HepG2 (cell line): ENCODE measurements around the gene PRKAR1A. TPM values are rescaled to one million over a fixed set of nuclear protein-coding genes. Genes with fewer than 3 reads are reported as not detected.

Source experiments
- HNRNPUL1 ChIP-seq: fragments of 200-400 bp; formaldehyde crosslinking; IDR thresholded peaks from 2 replicates; pipeline ENCODE4 v1.6.1; 2017; ENCODE audit warnings: low read depth, mild to moderate bottlenecking, low read length, moderate library complexity
- KLF11 ChIP-seq: IDR thresholded peaks from 2 replicates; pipeline ENCODE4 v1.6.1; 2016; ENCODE audit warnings: missing compliant biosample characterization
- MED1 ChIP-seq: sonication (generic); formaldehyde crosslinking; IDR thresholded peaks from 2 replicates; pipeline ENCODE4 v1.4.0; 2020; ENCODE audit warnings: missing genetic modification reagents
- MTA3 ChIP-seq: sonication (generic); formaldehyde crosslinking; IDR thresholded peaks from 2 replicates; pipeline ENCODE4 v1.4.0; 2020; ENCODE audit warnings: missing genetic modification reagents
- MYPOP ChIP-seq: sonication (generic); formaldehyde crosslinking; IDR thresholded peaks from 2 replicates; pipeline ENCODE4 v1.8.1; 2023; ENCODE audit warnings: mild to moderate bottlenecking, moderate library complexity, missing genetic modification reagents
- NR2F2 ChIP-seq: IDR thresholded peaks from 2 replicates; pipeline ENCODE4 v1.6.1; 2012; ENCODE audit warnings: low read depth, inconsistent platforms, borderline replicate concordance
- SMAD1 ChIP-seq: sonication (generic); formaldehyde crosslinking; IDR thresholded peaks from 2 replicates; pipeline ENCODE4 v1.4.0; 2020; ENCODE audit warnings: missing genetic modification reagents, low read depth, mild to moderate bottlenecking, borderline replicate concordance
- TAF1 ChIP-seq: sonication (generic); formaldehyde crosslinking; IDR thresholded peaks from 2 replicates; pipeline ENCODE4 v1.4.0; 2020; ENCODE audit warnings: missing genetic modification reagents
- TCF7 ChIP-seq: sonication (generic); IDR thresholded peaks from 2 replicates; pipeline ENCODE4 v1.6.1; 2016; ENCODE audit warnings: antibody characterized with exemption, low read depth
- ZEB1 ChIP-seq: IDR thresholded peaks from 2 replicates; pipeline ENCODE4 v1.6.1; 2012; ENCODE audit warnings: mild to moderate bottlenecking, low read depth, inconsistent platforms; ENCODE audit not compliant: insufficient replicate concordance
- ZFP41 ChIP-seq: sonication (generic); formaldehyde crosslinking; IDR thresholded peaks from 2 replicates; pipeline ENCODE4 v1.4.0; 2020; ENCODE audit warnings: mild to moderate bottlenecking, missing genetic modification reagents, borderline replicate concordance
- ZFY ChIP-seq: sonication (generic); formaldehyde crosslinking; IDR thresholded peaks from 2 replicates; pipeline ENCODE4 v1.4.0; 2020; ENCODE audit warnings: missing genetic modification reagents
- polyA plus RNA-seq, 8 experiments: library from polyadenylated mRNA; depleted of rRNA in 3 of 8; stranded (reverse) in 7 of 8; unstranded in 1 of 8; fragments of >200 nt; fragmentation: Illumina TruSeq in 4 of 8; extraction: Trizol in 4 of 8; gene quantifications; 2 replicates each; pipeline versions ENCODE4 v1.2.1 to v1.2.3, GENCODE V29; 2011 to 2016; ENCODE audit warnings: low read depth in 4 of 8, missing spikeins in 1 of 8, mixed read lengths in 1 of 8; ENCODE audit not compliant: insufficient read depth in 1 of 8
- total RNA-seq, 5 experiments: library from RNA; depleted of rRNA; stranded (reverse); fragments of >200 nt; fragmentation: Illumina TruSeq; extraction: Trizol; gene quantifications; 2 replicates each; pipeline ENCODE4 v1.2.3, GENCODE V29; 2016; ENCODE audit warnings: low read depth in 1 of 5
- TF ChIP-seq, protein P1 (sequence below): sonication (generic); formaldehyde crosslinking; IDR thresholded peaks from 2 replicates; pipeline ENCODE4 v1.4.0; 2020; ENCODE audit warnings: mild to moderate bottlenecking, missing genetic modification reagents
- TF ChIP-seq, protein P2 (sequence below): sonication (generic); formaldehyde crosslinking; IDR thresholded peaks from 2 replicates; pipeline ENCODE4 v1.8.0; 2022; ENCODE audit warnings: mild to moderate bottlenecking, missing genetic modification reagents, borderline replicate concordance
- TF ChIP-seq, protein P3 (sequence below): fragments of 450-650 bp; IDR thresholded peaks from 2 replicates; pipeline ENCODE4 v1.6.1; 2017; ENCODE audit warnings: mild to moderate bottlenecking

PRKAR1A gene
- total and polyA plus RNA-seq, 2 of the 13 experiments (the other 11 are each of a cell fraction or from before 2014, with no cell fraction given), result 265 to 266 TPM

DNA sequence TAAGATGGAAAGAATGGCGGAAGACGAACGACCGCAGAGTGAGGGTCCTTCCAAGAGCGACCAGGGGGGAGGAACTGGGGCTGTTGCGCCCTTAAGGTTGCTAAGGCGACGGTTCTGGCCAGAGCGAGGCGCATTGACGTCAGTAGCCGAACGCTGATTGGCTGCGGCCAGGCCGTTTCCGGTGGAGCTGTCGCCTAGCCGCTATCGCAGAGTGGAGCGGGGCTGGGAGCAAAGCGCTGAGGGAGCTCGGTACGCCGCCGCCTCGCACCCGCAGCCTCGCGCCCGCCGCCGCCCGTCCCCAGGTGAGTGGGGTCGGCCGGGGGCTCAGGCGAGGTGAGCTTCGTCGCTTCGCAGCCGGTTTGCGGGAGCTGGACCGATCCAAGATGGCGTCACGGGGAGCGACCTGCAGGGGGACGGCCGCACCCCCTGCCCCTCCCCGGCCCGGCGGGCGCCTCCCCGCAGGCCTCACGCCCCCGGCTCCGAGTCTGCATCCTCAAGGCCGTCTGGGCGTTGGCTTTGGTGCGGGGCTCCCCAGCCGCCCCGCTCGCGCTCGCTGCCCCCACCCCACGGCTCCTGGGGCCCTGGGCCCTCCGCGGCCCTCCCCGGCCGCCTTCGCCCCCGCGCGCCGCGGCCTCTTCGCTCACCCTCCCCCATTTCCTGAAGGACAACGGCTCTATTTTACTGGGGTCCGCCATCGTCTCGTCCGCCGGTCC, at the start of gene PRKAR1A (continued):
- TF ChIP-seq, protein P1, sequence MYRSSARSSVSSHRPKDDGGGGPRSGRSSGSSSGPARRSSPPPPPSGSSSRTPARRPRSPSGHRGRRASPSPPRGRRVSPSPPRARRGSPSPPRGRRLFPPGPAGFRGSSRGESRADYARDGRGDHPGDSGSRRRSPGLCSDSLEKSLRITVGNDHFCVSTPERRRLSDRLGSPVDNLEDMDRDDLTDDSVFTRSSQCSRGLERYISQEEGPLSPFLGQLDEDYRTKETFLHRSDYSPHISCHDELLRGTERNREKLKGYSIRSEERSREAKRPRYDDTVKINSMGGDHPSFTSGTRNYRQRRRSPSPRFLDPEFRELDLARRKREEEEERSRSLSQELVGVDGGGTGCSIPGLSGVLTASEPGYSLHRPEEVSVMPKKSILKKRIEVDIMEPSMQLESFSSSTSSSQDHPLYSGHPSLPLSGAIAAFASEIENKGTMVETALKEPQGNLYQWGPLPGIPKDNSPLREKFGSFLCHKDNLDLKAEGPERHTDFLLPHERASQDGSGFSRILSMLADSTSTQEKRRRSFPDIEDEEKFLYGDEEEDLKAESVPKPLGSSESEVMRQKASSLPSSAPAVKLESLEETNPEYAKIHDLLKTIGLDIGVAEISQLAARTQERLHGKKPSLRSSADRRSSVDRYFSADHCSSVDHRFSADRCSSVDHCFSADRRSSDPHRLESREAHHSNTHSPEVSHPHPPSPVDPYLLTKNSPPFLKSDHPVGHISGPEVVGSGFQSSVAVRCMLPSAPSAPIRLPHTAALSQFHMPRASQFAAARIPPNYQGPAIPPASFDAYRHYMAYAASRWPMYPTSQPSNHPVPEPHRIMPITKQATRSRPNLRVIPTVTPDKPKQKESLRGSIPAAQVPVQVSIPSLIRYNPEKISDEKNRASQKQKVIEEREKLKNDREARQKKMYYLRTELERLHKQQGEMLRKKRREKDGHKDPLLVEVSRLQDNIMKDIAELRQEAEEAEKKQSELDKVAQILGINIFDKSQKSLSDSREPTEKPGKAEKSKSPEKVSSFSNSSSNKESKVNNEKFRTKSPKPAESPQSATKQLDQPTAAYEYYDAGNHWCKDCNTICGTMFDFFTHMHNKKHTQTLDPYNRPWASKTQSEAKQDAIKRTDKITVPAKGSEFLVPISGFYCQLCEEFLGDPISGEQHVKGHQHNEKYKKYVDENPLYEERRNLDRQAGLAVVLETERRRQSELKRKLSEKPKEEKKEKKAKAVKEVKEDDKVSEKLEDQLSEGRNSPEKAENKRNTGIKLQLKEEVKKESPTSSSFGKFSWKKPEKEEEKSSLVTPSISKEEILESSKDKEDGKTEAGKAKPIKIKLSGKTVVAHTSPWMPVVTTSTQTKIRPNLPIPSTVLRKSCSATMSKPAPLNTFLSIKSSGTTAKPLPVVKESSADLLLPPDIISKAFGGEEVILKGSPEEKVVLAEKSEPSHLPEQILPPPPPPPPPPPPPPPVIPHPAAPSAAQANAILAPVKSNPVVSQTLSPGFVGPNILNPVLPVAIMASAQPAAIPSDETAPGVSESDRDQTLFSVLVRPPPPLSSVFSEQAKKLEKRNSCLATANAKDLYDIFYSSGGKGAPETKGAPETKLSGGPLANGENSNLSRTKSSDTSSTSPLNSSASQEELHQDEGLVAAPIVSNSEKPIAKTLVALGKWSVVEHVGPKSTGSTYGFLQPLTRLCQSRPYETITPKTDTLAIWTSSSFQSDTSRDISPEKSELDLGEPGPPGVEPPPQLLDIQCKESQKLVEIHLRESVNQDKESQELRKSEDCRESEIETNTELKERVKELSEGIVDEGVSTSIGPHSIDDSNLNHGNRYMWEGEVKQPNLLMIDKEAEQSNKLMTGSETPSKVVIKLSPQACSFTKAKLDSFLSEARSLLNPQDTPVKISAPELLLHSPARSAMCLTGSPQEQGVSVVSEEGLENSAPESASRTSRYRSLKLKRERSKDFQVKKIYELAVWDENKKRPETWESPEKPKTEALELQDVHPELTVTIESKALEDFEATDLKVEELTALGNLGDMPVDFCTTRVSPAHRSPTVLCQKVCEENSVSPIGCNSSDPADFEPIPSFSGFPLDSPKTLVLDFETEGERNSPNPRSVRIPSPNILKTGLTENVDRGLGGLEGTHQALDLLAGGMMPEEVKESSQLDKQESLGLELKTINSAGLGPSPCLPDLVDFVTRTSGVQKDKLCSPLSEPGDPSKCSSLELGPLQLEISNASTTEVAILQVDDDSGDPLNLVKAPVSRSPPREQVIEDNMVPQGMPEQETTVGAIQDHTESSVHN (CRISPR knock-in tag), result no peak
- TF ChIP-seq ZFP41 (CRISPR knock-in tag), result 0 out of 2 replicates have a peak, but pooled peaks have one; percentile 40
- TF ChIP-seq SMAD1, result no peak
- TF ChIP-seq NR2F2, result no peak
- TF ChIP-seq, protein P2, sequence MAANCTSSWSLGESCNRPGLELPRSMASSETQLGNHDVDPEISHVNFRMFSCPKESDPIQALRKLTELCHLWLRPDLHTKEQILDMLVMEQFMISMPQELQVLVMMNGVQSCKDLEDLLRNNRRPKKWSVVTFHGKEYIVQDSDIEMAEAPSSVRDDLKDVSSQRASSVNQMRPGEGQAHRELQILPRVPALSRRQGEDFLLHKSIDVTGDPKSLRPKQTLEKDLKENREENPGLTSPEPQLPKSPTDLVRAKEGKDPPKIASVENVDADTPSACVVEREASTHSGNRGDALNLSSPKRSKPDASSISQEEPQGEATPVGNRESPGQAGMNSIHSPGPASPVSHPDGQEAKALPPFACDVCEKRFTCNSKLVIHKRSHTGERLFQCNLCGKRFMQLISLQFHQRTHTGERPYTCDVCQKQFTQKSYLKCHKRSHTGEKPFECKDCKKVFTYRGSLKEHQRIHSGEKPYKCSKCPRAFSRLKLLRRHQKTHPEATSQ (CRISPR knock-in tag), result no peak
- peak; percentile 67 for TF ChIP-seq MED1 (CRISPR knock-in tag)
- TF ChIP-seq, protein P3, sequence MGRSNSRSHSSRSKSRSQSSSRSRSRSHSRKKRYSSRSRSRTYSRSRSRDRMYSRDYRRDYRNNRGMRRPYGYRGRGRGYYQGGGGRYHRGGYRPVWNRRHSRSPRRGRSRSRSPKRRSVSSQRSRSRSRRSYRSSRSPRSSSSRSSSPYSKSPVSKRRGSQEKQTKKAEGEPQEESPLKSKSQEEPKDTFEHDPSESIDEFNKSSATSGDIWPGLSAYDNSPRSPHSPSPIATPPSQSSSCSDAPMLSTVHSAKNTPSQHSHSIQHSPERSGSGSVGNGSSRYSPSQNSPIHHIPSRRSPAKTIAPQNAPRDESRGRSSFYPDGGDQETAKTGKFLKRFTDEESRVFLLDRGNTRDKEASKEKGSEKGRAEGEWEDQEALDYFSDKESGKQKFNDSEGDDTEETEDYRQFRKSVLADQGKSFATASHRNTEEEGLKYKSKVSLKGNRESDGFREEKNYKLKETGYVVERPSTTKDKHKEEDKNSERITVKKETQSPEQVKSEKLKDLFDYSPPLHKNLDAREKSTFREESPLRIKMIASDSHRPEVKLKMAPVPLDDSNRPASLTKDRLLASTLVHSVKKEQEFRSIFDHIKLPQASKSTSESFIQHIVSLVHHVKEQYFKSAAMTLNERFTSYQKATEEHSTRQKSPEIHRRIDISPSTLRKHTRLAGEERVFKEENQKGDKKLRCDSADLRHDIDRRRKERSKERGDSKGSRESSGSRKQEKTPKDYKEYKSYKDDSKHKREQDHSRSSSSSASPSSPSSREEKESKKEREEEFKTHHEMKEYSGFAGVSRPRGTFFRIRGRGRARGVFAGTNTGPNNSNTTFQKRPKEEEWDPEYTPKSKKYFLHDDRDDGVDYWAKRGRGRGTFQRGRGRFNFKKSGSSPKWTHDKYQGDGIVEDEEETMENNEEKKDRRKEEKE, result no peak
- TF ChIP-seq ZEB1, result no peak
- TF ChIP-seq MTA3 (CRISPR knock-in tag), result no peak
- TF ChIP-seq TCF7, result 0 out of 2 replicates have a peak, but pooled peaks have one; percentile 17
- peak; percentile 17; the same call in 1 of the 2 replicates for TF ChIP-seq MYPOP (CRISPR knock-in tag)
- no peak for TF ChIP-seq HNRNPUL1
- TF ChIP-seq ZFY, result peak; percentile 86
- TF ChIP-seq TAF1 (CRISPR knock-in tag), result peak; percentile 87
- 0 out of 2 replicates have a peak, but pooled peaks have one; percentile 8 for TF ChIP-seq KLF11
